Loucy (cell line): ENCODE measurements around the gene RGS5.

ENCODE experiments used
- CTCF ChIP-seq: fragments of 200-600 bp; sonication (generic); conservative IDR thresholded peaks from 2 replicates; pipeline ENCODE4 v1.5.1; 2014; ENCODE audit warnings: mild to moderate bottlenecking, antibody characterized with exemption, low read length
- EZH2phosphoT487 ChIP-seq: fragments of 200-600 bp; IDR thresholded peaks from 2 replicates; pipeline ENCODE4 v1.6.1; 2018; ENCODE audit warnings: antibody characterized with exemption, mild to moderate bottlenecking, moderate library complexity, borderline replicate concordance

GRCh38 chr1:163196449-163196787 lies 6.3 kb downstream of the RGS5 start:
- TF ChIP-seq CTCF (no peak), EZH2phosphoT487 (no peak)
